Neuron (in vitro differentiated cells): ENCODE data around the gene ASB15.

Source experiments
- H2AFZ ChIP-seq: one replicate; pipeline ENCODE4 v1.6.1; 2013; ENCODE audit warnings: low read depth, mild to moderate bottlenecking, inconsistent platforms, low read length, moderate library complexity
- H3K27me3 ChIP-seq: one replicate; pipeline ENCODE4 v1.6.1; 2013; ENCODE audit warnings: low read length; ENCODE audit not compliant: insufficient read depth
- H3K36me3 ChIP-seq: one replicate; pipeline ENCODE4 v1.6.1; 2013; ENCODE audit warnings: low read length; ENCODE audit not compliant: insufficient read depth
- H3K4me1 ChIP-seq: one replicate; pipeline ENCODE4 v1.6.1; 2013; ENCODE audit warnings: low read length; ENCODE audit not compliant: insufficient read depth
- H3K4me3 ChIP-seq: 2 replicates; pipeline ENCODE4 v1.5.1; 2013; ENCODE audit warnings: mild to moderate bottlenecking, low read length, moderate library complexity
- H3K9me3 ChIP-seq: one replicate; pipeline ENCODE4 v1.6.1; 2013; ENCODE audit warnings: low read length

ASB15 gene

DNA sequence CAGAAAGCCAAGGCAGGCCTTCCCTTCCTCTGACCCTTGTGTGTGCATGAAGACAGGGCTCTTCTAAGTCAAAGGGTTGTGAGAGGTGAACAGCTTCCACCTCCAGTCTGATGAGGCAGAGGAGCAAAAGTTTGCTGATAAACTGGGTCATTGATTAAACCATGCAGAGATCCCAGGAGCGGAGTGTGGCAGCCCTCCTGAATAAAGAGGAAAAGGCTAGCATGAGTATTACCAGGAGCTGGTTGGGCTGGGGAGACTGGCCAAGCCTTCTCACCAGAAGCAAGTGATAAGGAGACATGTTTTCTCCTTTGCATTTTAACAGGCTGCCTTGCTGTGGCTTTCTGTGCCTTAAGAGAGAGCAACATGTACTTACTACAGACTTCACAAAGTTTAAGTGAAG is 64.3 kb downstream of the ASB15 start:
- Histone ChIP-seq H3K36me3 (no peaks in the 10 kb centered on the region), H3K27me3 (no peaks in the 10 kb centered on the region), H3K9me3 (no peaks in the 10 kb centered on the region), H3K4me3 (no peak overlapping the region), H2AFZ (no peak overlapping the region), H3K4me1 (no peaks in the 10 kb centered on the region)

GRCh38 chr7:123666492-123666891 is 64.9 kb downstream of the ASB15 start:
- Histone ChIP-seq H2AFZ (no peak overlapping the region), H3K27me3 (no peaks in the 10 kb centered on the region), H3K9me3 (no peaks in the 10 kb centered on the region), H3K4me1 (no peaks in the 10 kb centered on the region), H3K36me3 (no peaks in the 10 kb centered on the region), H3K4me3 (no peak overlapping the region)

GRCh38 chr7:123669485-123669884 is 67.9 kb downstream of the ASB15 start:
- Histone ChIP-seq H3K4me1 (no peaks in the 10 kb centered on the region), H3K36me3 (no peaks in the 10 kb centered on the region), H3K9me3 (no peaks in the 10 kb centered on the region), H3K4me3 (no peak overlapping the region), H3K27me3 (no peaks in the 10 kb centered on the region), H2AFZ (no peak overlapping the region)

GRCh38 chr7:123673137-123673732 is 71.6 kb downstream of the ASB15 start:
- Histone ChIP-seq H3K9me3 (no peaks in the 10 kb centered on the region), H3K36me3 (no peaks in the 10 kb centered on the region)

DNA sequence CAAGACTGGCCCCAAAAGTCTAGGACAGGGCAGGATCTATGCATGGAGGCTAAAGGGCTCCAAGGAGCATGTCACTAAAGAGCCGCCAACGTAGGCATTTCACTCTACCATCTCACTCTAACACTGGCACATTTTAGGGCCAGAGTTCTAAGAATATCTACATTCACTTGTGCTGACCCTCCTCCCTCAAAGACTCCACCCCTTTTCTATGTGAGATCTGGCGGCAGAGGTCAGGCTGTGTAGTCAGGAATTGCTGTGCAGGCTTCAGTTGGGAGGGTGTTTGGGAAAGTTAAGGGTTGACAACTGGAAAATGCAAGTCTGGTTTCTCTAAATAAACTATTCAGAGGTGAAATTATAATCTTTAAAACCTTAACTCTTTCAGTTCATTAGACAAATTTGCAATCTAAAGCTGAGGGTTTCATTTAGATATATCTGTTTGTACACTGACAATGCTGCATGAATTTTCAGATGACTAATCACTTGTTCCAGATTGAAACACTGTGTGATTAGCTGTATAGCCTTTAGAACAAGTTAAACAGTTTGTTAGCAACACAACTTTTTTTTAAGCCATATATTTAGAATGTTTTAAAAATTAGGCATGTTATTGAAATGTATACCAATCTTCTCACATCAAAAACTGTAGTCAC is 72.3 kb downstream of the ASB15 start:
- Histone ChIP-seq H2AFZ (no peak overlapping the region), H3K36me3 (no peaks in the 10 kb centered on the region), H3K4me3 (no peak overlapping the region), H3K9me3 (no peaks in the 10 kb centered on the region), H3K4me1 (no peaks in the 10 kb centered on the region), H3K27me3 (no peaks in the 10 kb centered on the region)

More at GRCh38 chr7:123673137-123673732, 71.6 kb downstream of the ASB15 start:
- H3K4me3 ChIP-seq, result no peak overlapping the region
- H3K4me1 ChIP-seq, result no peaks in the 10 kb centered on the region
- H2AFZ ChIP-seq, result no peak overlapping the region
- H3K27me3 ChIP-seq, result no peaks in the 10 kb centered on the region

DNA sequence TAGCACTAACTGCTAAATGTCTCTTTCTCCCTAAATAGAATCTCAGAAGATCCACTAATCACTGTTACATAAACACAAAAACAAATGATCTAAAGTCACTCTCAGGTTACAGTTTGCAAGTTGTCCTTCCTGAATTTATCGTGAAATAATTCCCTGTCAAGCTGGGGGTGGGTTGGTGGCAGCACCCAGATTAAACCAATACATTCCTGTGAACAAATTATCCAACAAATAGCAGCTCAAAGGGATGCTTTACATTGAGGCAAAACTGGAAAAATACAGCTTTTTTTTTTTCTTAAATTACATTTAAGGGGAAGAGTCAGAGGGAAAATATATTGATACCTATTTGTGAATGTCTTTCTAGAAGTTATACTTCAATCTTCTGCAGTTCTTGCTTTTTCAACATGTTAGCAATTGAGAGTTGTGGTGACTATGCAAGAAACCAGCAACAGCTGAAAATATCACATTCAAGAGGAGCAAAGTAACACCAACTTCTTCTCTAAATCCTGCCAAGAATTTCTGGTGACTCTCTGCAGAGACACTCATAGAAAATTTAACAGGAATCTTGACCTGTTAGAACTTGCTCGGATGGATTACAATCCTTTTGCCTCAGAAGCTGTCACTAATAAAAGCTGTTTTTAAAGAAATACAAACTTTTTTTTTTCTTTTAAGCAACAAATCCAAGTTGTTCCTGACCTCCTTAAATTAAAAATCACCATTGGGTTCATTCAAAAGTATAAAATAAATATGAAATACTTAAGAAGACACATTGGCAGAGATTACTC is 73.0 kb downstream of the ASB15 start:
- no peaks in the 10 kb centered on the region for H3K9me3 ChIP-seq
- H2AFZ ChIP-seq, result no peak overlapping the region
- H3K4me3 ChIP-seq, result no peak overlapping the region
- no peaks in the 10 kb centered on the region for H3K36me3 ChIP-seq
- H3K27me3 ChIP-seq, result no peaks in the 10 kb centered on the region
- no peaks in the 10 kb centered on the region for H3K4me1 ChIP-seq

DNA sequence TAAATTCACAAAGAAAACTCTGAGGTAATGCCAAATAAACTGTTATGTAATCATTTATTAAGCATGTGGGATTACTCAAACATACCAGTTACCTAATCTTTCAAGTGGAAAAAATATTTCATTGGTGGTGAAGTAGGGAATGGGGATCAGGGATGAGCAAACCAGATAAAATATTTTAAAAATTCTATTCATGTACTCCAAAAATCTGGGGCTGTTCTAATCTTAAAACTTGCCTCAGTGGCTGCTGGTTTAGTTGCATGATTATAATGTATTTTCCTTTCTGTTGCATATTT is 73.5 kb downstream of the ASB15 start:
- Histone ChIP-seq H3K4me1 (no peaks in the 10 kb centered on the region), H3K4me3 (no peak overlapping the region), H3K27me3 (no peaks in the 10 kb centered on the region), H2AFZ (no peak overlapping the region), H3K9me3 (no peaks in the 10 kb centered on the region), H3K36me3 (peaks cover 3% of the 10 kb centered on the region)

GRCh38 chr7:123677061-123677715 is 75.6 kb downstream of the ASB15 start:
- Histone ChIP-seq H3K4me1 (no peaks in the 10 kb centered on the region), H3K36me3 (peaks cover 15% of the 10 kb centered on the region), H2AFZ (no peak overlapping the region), H3K4me3 (no peak overlapping the region), H3K27me3 (no peaks in the 10 kb centered on the region), H3K9me3 (no peaks in the 10 kb centered on the region)

- no peak overlapping the region for H2AFZ ChIP-seq
- H3K4me1 ChIP-seq, result no peaks in the 10 kb centered on the region
- H3K9me3 ChIP-seq, result no peaks in the 10 kb centered on the region
- H3K36me3 ChIP-seq, result peaks cover 25% of the 10 kb centered on the region
- H3K4me3 ChIP-seq, result no peak overlapping the region
- no peaks in the 10 kb centered on the region for H3K27me3 ChIP-seq
Measured at GRCh38 chr7:123679614-123680013, 78.0 kb downstream of the ASB15 start.

DNA sequence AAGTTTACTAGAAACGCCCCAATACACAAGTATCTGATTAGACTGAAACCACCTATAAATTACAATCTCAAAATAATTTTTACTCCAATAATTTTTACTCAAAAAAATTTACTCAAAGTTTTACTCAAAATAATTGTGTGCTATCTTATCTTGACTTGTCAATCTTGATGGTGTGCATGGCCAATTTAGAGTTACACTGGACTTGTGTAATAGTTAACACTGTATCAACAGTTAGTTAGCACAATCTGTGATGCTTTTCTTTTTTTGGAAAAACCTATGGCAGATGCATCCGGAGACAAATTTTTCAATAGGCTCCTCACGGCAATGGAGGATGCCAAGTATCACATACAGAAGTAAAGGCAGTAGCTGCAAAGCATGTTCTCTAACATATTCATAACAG is 79.0 kb downstream of the ASB15 start:
- H3K36me3 ChIP-seq, result peaks cover 31% of the 10 kb centered on the region
- H3K9me3 ChIP-seq, result no peaks in the 10 kb centered on the region
- no peak overlapping the region for H2AFZ ChIP-seq
- no peaks in the 10 kb centered on the region for H3K27me3 ChIP-seq
- no peak overlapping the region for H3K4me3 ChIP-seq
- H3K4me1 ChIP-seq, result no peaks in the 10 kb centered on the region

GRCh38 chr7:123681561-123681960 is 79.9 kb downstream of the ASB15 start:
- Histone ChIP-seq H2AFZ (no peak overlapping the region), H3K27me3 (no peaks in the 10 kb centered on the region), H3K36me3 (peaks cover 31% of the 10 kb centered on the region), H3K4me3 (no peak overlapping the region), H3K4me1 (no peaks in the 10 kb centered on the region), H3K9me3 (no peaks in the 10 kb centered on the region)

DNA sequence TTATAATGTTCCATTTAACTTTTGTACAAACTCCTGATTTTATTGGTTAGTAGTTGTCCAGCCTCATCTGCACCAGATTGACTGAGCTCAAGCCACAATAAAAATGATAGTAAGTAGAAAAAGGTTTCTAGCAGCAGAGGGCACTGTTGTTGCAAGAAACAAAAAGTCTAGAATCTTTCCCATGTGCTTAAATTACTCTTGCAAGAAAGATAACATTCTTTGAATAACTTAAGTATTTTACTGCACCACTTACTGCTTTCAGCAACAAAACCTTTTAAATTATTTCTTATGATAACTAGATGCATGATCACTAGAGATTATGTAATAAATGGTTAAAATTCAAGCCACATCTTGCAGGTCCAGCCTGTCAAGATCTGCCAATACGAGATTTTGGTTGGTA is 81.1 kb downstream of the ASB15 start:
- Histone ChIP-seq H3K27me3 (no peaks in the 10 kb centered on the region), H3K36me3 (peaks cover 35% of the 10 kb centered on the region), H3K9me3 (no peaks in the 10 kb centered on the region), H3K4me3 (no peak overlapping the region), H3K4me1 (no peaks in the 10 kb centered on the region), H2AFZ (no peak overlapping the region)

DNA sequence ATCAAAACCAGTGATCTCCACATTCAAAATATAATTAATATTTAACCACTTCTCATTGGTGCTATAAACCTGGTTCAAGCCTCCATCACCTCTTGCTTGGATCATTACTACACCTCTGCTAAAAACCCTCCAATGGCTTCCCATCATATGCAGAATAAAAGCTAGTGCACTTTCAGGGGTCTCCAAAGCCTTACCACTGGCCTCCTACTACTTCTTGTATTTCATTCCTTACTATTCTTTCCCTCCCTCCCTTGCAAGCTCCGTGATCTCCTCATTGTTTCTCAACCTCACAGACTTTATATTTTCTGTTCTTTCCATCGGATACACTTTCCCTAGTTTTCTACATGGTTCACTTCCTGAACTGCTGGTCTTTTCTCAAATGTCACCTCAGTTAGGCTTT is 85.5 kb downstream of the ASB15 start:
- Histone ChIP-seq H3K27me3 (no peaks in the 10 kb centered on the region), H2AFZ (no peak overlapping the region), H3K4me3 (no peak overlapping the region), H3K4me1 (no peaks in the 10 kb centered on the region), H3K36me3 (peaks cover 46% of the 10 kb centered on the region), H3K9me3 (no peaks in the 10 kb centered on the region)
